ENCODE data around the gene ZNF560. TPM values are rescaled to one million over a fixed set of nuclear protein-coding genes. Genes with fewer than 3 reads are reported as not detected.
A peak's percentile ranks its signal among the peaks of the same experiment; 100 is the strongest.
"Not testable (repeated sequence)": the region's sequence is repeated elsewhere in the genome, so short reads cannot be mapped to it uniquely, and the experiment has no call there.

The ZNF560 gene
- total RNA-seq (not detected), polyA plus RNA-seq (not detected)
- long read RNA-seq, donor 1: 0 reads
- long read RNA-seq, donor 2: 0 reads
- long read RNA-seq, donor 3: 0 reads
- long read RNA-seq, donor 4: 0 reads
- long read RNA-seq, donor 5: 0 reads
- long read RNA-seq, donor 6: 0 reads
- long read RNA-seq, donor 7: 0 reads
- long read RNA-seq, donor 8: 0 reads
- long read RNA-seq, donor 9: 0 reads
- long read RNA-seq, donor 10: 0 reads

DNA sequence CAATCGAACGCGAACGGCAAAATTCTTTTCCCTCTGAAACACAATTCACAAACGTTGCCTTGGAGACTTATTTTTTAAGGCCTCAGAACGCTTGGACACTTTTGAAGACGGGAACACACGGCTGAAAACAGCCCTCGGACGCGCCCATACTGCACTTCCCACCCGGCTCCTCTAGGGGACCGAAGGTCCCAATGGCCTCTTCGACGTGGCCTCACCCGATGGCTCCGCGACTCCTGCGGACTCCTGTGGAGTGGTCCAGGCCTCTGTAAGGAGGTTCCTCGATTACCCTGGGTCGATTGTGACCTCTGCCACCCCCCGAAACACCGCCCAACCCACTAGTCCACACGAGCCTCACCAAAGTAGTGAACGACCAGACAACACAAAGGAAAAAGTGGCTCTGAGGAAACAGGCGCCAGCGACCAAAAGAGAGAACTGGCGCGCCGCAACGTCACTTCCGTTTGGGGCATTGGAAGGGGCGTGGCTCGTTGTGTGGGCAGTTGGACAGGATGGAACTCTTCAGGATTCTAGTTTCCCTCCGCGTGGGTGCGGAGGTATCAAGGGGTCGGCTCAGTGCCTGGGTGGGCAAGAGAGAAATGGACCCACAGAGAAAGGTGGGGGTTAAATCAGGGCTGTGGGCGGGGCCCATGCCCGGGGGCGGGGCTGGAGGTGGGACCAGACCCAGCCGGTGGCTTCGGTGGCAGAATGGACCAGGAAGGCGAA, at the start of gene ZNF560:
ZNF560 (minus strand) TSS at position 434 of the 720 bp plus-strand sequence. CDS start 23,303 bp downstream, outside the sequence.
- Histone ChIP-seq H3K27ac (no peak within 1 kb of the TSS), H3K4me1 (no peaks in the 10 kb centered on the region), H3K36me3 (no peaks in the 10 kb centered on the region), H3K27me3 (peaks cover 0 to 18% (median 3%) of the 10 kb centered on the region in 3 donors), H3K4me3 (no peak within 1 kb of the TSS), H3K9me3 (peaks cover 15 to 97% (median 85%) of the 10 kb centered on the region in 4 donors)
- TF ChIP-seq POLR2A (IDR thresholded peaks at IDR 0.05) (no peak), EP300 (IDR thresholded peaks at IDR 0.05) (no peak), POLR2AphosphoS5 (IDR thresholded peaks at IDR 0.05) (no peak)
- TF ChIP-seq, protein P1, sequence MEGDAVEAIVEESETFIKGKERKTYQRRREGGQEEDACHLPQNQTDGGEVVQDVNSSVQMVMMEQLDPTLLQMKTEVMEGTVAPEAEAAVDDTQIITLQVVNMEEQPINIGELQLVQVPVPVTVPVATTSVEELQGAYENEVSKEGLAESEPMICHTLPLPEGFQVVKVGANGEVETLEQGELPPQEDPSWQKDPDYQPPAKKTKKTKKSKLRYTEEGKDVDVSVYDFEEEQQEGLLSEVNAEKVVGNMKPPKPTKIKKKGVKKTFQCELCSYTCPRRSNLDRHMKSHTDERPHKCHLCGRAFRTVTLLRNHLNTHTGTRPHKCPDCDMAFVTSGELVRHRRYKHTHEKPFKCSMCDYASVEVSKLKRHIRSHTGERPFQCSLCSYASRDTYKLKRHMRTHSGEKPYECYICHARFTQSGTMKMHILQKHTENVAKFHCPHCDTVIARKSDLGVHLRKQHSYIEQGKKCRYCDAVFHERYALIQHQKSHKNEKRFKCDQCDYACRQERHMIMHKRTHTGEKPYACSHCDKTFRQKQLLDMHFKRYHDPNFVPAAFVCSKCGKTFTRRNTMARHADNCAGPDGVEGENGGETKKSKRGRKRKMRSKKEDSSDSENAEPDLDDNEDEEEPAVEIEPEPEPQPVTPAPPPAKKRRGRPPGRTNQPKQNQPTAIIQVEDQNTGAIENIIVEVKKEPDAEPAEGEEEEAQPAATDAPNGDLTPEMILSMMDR (IDR thresholded peaks at IDR 0.05): no peak
- DNase-seq: peak in 1 of 2 donors; percentile 4
- intact Hi-C loops (cut with DNase I; ENCODE audit: low total_unique reads): no loop called here
- WGBS, 5 donors: 5 to 9% (median 7%) methylated on average over 43 to 44 of the region's 44 CpGs

DNA sequence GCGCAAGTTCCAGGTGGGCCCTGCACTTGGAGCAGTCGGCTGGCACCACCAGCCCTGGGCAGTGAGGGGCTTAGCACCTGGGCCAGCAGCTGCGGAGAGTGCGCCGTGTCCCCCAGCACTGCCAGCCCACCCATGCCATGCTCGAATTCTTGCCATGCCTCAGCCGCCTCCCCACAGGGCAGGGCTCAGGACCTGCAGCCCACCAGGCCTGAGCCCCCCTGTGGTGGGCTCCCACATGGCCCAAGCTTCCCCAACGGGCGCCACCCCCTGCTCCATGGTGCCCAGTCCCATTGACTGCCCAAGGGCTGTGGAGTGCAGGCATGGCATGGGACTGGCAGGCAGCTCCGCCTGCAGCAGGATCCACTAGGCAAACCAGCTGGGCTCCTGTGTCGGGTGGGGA, 49.5 kb upstream of the ZNF560 start:
- Histone ChIP-seq H3K9me3 (peaks cover 0 to 81% (median 52%) of the 10 kb centered on the region in 4 donors), H3K36me3 (no peaks in the 10 kb centered on the region), H3K27me3 (no peaks in the 10 kb centered on the region), H3K4me3 (no peak overlapping the region), H3K4me1 (no peaks in the 10 kb centered on the region), H3K27ac (no peak overlapping the region)
- no peak for DNase-seq
- TF ChIP-seq POLR2AphosphoS5 (IDR thresholded peaks at IDR 0.05) (no peak), POLR2A (IDR thresholded peaks at IDR 0.05) (no peak), EP300 (IDR thresholded peaks at IDR 0.05) (no peak)
- TF ChIP-seq, protein P1 (IDR thresholded peaks at IDR 0.05): no peak
- intact Hi-C loops (cut with DNase I; ENCODE audit: low total_unique reads): no loop called here
- 77 to 96% (median 92%) methylated on average over 5 to 11 of the region's 11 CpGs for WGBS, 5 donors

DNA sequence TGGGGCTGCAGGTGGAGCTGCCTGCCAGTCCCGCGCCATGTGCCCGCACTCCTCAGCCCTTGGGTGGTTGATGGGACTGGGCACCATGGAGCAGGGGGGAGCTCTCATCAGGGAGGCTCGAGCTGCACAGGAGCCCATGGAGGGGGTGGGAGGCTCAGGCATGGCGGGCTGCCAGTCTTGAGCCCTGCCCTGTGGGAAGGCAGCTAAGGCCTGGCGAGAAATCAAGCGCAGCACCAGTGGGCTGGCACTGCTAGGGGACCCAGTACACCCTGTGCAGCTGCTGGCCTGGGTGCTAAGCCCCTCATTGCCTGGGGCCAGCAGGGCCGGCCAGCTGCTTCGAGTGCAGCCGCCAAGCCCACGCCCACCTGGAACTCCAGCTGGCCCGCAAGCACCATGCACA, 42.9 kb upstream of the ZNF560 start:
- Histone ChIP-seq H3K9me3 (peaks cover 2 to 52% (median 23%) of the 10 kb centered on the region in 4 donors), H3K4me1 (peaks cover 0 to 23% (median 10%) of the 10 kb centered on the region in 4 donors)
- DNase-seq; H3K4me3 ChIP-seq; H3K36me3 ChIP-seq; H3K27me3 ChIP-seq; H3K27ac ChIP-seq; intact Hi-C loops (cut with DNase I; ENCODE audit: low total_unique reads): not testable (repeated sequence)
- 90 to 95% (median 93%) methylated on average over 6 to 12 of the region's 12 CpGs for WGBS, 5 donors

DNA sequence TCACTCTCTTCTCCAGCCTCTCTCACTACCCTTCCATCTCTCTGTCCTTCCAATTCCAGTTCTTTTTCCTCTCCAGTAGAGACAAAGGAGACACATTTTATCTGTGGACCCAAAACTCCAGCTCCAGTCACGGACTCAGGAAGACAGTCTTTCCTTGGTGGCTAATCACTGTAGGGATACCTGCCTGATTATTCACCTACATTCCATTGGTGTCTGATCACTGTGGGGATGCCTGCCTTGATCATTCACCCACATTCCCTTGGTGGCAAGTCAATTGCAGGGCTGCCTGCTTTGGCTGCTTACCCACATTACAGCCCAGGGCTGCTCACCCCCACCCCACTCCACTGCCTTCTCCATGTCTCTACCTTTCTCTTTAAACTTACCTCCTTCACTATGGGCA, 41.5 kb upstream of the ZNF560 start:
- intact Hi-C loops (cut with DNase I; ENCODE audit: low total_unique reads); H3K4me3 ChIP-seq; H3K27ac ChIP-seq; DNase-seq; H3K27me3 ChIP-seq: not testable (repeated sequence)
- Histone ChIP-seq H3K9me3 (peaks cover 3 to 54% (median 29%) of the 10 kb centered on the region in 4 donors), H3K36me3 (peaks cover 14 to 20% (median 19%) of the 10 kb centered on the region in 4 donors), H3K4me1 (peaks cover 0 to 25% (median 10%) of the 10 kb centered on the region in 4 donors)
- WGBS, 5 donors: 45 to 100% (median 85%) methylated on average over 1 of the region's 1 CpG

DNA sequence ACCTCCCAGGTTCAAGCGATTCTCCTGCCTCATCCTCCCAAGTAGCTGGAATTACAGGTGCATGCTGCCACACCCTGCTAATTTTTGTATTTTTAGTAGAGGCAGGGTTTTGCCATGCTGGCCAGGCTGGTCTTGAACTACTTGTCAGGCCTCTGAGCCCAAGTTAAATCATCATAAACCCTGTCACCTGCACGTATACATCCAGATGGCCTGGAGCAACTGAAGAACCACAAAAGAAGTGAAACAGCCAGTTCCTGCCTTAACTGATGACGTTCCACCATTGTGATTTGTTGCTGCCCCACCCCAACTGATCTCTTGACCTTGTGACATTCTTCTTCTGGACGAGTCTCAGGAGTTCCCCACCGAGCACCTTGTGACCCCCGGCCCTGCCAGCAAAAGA, 40.8 kb upstream of the ZNF560 start:
- peak overlapping the region in 4 of 5 donors; percentile 90 to 91 (median 90) for H3K27ac ChIP-seq

More for the DNA sequence above, 40.8 kb upstream of the ZNF560 start:
- peaks cover 0 to 25% (median 10%) of the 10 kb centered on the region in 4 donors for H3K4me1 ChIP-seq
- H3K4me3 ChIP-seq: peak overlapping the region in 3 of 4 donors; percentile 57 to 77 (median 67)
- DNase-seq; intact Hi-C loops (cut with DNase I; ENCODE audit: low total_unique reads); H3K27me3 ChIP-seq: not testable (repeated sequence)
- peaks cover 21 to 27% (median 26%) of the 10 kb centered on the region in 4 donors for H3K36me3 ChIP-seq
- 78 to 82% (median 80%) methylated on average over 6 of the region's 6 CpGs for WGBS, 5 donors
- H3K9me3 ChIP-seq: peaks cover 9 to 56% (median 32%) of the 10 kb centered on the region in 4 donors
